ENCODE results near the gene C20orf202. TPM values are rescaled to one million over a fixed set of nuclear protein-coding genes. Genes with fewer than 3 reads are reported as not detected.

C20orf202 gene
- total RNA-seq, 4 donors from 2014 or later: 1.1 TPM; not detected in 3

GRCh38 chr20:1185790-1186334, 17.4 kb upstream of the C20orf202 start:
- Histone ChIP-seq H3K36me3 (no peaks in the 10 kb centered on the region), H3K4me3 (peak overlapping the region; percentile 38 to 74 (median 55)), H3K9me3 (no peaks in the 10 kb centered on the region), H3K4me1 (peaks cover 8 to 22% (median 12%) of the 10 kb centered on the region in 3 donors), H3K27me3 (peaks cover 0 to 52% (median 6%) of the 10 kb centered on the region in 4 donors), H3K27ac (peak overlapping the region in 2 of 4 donors; percentile 34 to 50)
- no peak for TF ChIP-seq POLR2A (IDR thresholded peaks at IDR 0.05)
- peak in 4 of 6 experiments; percentile 9 to 52 (median 41) for TF ChIP-seq CTCF (IDR thresholded peaks at IDR 0.05)
- WGBS, 2 donors: 0 to 13% methylated on average over 1 to 4 of the region's 20 CpGs
- intact Hi-C loops (cut with DNase I): no loop called here
- no peak for DNase-seq

GRCh38 chr20:1186367-1186991, 16.8 kb upstream of the C20orf202 start:
- TF ChIP-seq POLR2A (IDR thresholded peaks at IDR 0.05): no peak
- no peak for TF ChIP-seq CTCF (IDR thresholded peaks at IDR 0.05)
- H3K27me3 ChIP-seq: peaks cover 0 to 52% (median 6%) of the 10 kb centered on the region in 4 donors
- H3K9me3 ChIP-seq: no peaks in the 10 kb centered on the region
- H3K4me3 ChIP-seq: no peak overlapping the region
- intact Hi-C loops (cut with DNase I): no loop called here
- peaks cover 8 to 22% (median 12%) of the 10 kb centered on the region in 3 donors for H3K4me1 ChIP-seq
- H3K27ac ChIP-seq: no peak overlapping the region
- WGBS, 2 donors: 55 to 59% methylated on average over 4 to 6 of the region's 13 CpGs
- no peaks in the 10 kb centered on the region for H3K36me3 ChIP-seq
- DNase-seq: no peak

- no peak overlapping the region for H3K27ac ChIP-seq
- WGBS, 2 donors: 69 to 70% methylated on average over 4 of the region's 4 CpGs
- no peaks in the 10 kb centered on the region for H3K36me3 ChIP-seq
- no peak for TF ChIP-seq POLR2A (IDR thresholded peaks at IDR 0.05)
- TF ChIP-seq CTCF (IDR thresholded peaks at IDR 0.05): no peak
- peaks cover 0 to 52% (median 6%) of the 10 kb centered on the region in 4 donors for H3K27me3 ChIP-seq
- intact Hi-C loops (cut with DNase I): no loop called here
- H3K4me3 ChIP-seq: no peak overlapping the region
- no peak for DNase-seq
- peaks cover 8 to 22% (median 12%) of the 10 kb centered on the region in 3 donors for H3K4me1 ChIP-seq
- no peaks in the 10 kb centered on the region for H3K9me3 ChIP-seq
These were observed 15.6 kb upstream of the C20orf202 start for GRCh38 chr20:1187605-1188171.

GRCh38 chr20:1188347-1188746, 14.9 kb upstream of the C20orf202 start:
- Histone ChIP-seq H3K4me1 (peaks cover 8 to 22% (median 12%) of the 10 kb centered on the region in 3 donors), H3K9me3 (no peaks in the 10 kb centered on the region), H3K27me3 (peaks cover 0 to 52% (median 6%) of the 10 kb centered on the region in 4 donors), H3K36me3 (no peaks in the 10 kb centered on the region), H3K27ac (no peak overlapping the region), H3K4me3 (no peak overlapping the region)
- intact Hi-C loops (cut with DNase I): no loop called here
- DNase-seq: no peak
- WGBS, 2 donors: 94 to 100% methylated on average over 1 of the region's 1 CpG
- TF ChIP-seq CTCF (IDR thresholded peaks at IDR 0.05) (no peak), POLR2A (IDR thresholded peaks at IDR 0.05) (no peak)

- peaks cover 0 to 38% (median 4%) of the 10 kb centered on the region in 4 donors for H3K27me3 ChIP-seq
- no peaks in the 10 kb centered on the region for H3K36me3 ChIP-seq
- TF ChIP-seq POLR2A (IDR thresholded peaks at IDR 0.05) (no peak), CTCF (IDR thresholded peaks at IDR 0.05) (no peak)
- no peak overlapping the region for H3K4me3 ChIP-seq
- H3K9me3 ChIP-seq: no peaks in the 10 kb centered on the region
- peaks cover 5 to 16% (median 8%) of the 10 kb centered on the region in 3 donors for H3K4me1 ChIP-seq
- DNase-seq: no peak
- no peak overlapping the region for H3K27ac ChIP-seq
- WGBS, 2 donors: 56 to 71% methylated on average over 1 of the region's 1 CpG
- intact Hi-C loops (cut with DNase I): no loop called here
These were observed 13.4 kb upstream of the C20orf202 start for GRCh38 chr20:1189827-1190226.
